HCT116 (cell line): ENCODE results near the gene CLIC5. TPM values are rescaled to one million over a fixed set of nuclear protein-coding genes. Genes with fewer than 3 reads are reported as not detected.

Experiments used
- ATAC-seq: fragments of 200-7000 bp; cut with Tn5 transposase; 2 replicates; pipeline ENCODE4 v1.9.1; 2020; ENCODE audit warnings: mild to moderate bottlenecking, moderate library complexity
- BruUV-seq: library from RNA; stranded (reverse); fragments of 400-500 nt; replicated peaks from 2 replicates; lab custom pipeline; 2021; lab: Mats Ljungman, UMichigan
- CTCF ChIA-PET: fragments of 300-600 bp; sonication (Branson Sonifier 250); formaldehyde crosslinking; loops from one replicate; lab custom pipeline; 2021; ENCODE audit warnings: antibody characterized with exemption; lab: Charles Lee
- POLR2A ChIA-PET: fragments of 300-600, 350-600 bp; sonication (Branson Sonifier 250); formaldehyde crosslinking; loops from one replicate; lab custom pipeline; 2021; ENCODE audit warnings: antibody characterized with exemption; lab: Charles Lee
- RAD21 ChIA-PET, 2 experiments: fragments of 300-600 bp; sonication (Branson Sonifier 250); formaldehyde crosslinking; loops; one replicate each; lab custom pipeline; 2023; ENCODE audit warnings: low total read pairs in 2 of 2; ENCODE audit not compliant: uncharacterized antibody in 2 of 2, unreplicated experiment in 2 of 2, low non-redundant PET in 1 of 2; lab: Charles Lee
- DNase-seq: peaks from one replicate; pipeline ENCODE4 v3.0.0-alpha.2; 2010; ENCODE audit warnings: low read depth, low spot score
- H2AFZ ChIP-seq: fragments of 200-600 bp; shearing (Covaris generic), sonication (generic); 2 replicates; pipeline ENCODE4 v1.6.1; 2017; ENCODE audit warnings: low read depth, mixed run types, mixed read lengths, antibody characterized with exemption, low read length; ENCODE audit not compliant: poor library complexity, severe bottlenecking
- H3K27ac ChIP-seq: 2 replicates; pipeline ENCODE4 v1.5.1; 2012; ENCODE audit warnings: low read depth, low read length
- H3K27me3 ChIP-seq: fragments of 200-600 bp; sonication (generic); 2 replicates; pipeline ENCODE4 v1.6.1; 2016; ENCODE audit warnings: mixed run types, low read length, mixed read lengths; ENCODE audit not compliant: insufficient read depth
- H3K36me3 ChIP-seq, 2 experiments: fragments of 200-500 bp in 1 of 2; fragments of 200-600 bp in 1 of 2; sonication (Bioruptor generic) in 1 of 2; sonication (generic) in 1 of 2; 2 replicates each; pipeline versions ENCODE4 v1.5.1 to v1.6.1; 2014 to 2016; ENCODE audit warnings: low read length in 2 of 2, inconsistent platforms in 1 of 2, mixed read lengths in 1 of 2, mixed run types in 1 of 2; ENCODE audit not compliant: insufficient read depth in 2 of 2, control insufficient read depth in 1 of 2
- H3K4me1 ChIP-seq, 2 experiments: fragments of 200-600 bp in 1 of 2; sonication (generic) in 1 of 2; 2 replicates each; pipeline versions ENCODE4 v1.5.1 to v1.6.1; 2012 to 2017; ENCODE audit warnings: low read length in 2 of 2, inconsistent platforms in 1 of 2, mild to moderate bottlenecking in 1 of 2, mixed read lengths in 1 of 2, mixed run types in 1 of 2, moderate library complexity in 1 of 2; ENCODE audit not compliant: insufficient read depth in 2 of 2, control insufficient read depth in 1 of 2
- H3K4me2 ChIP-seq: fragments of 200-600 bp; sonication (generic); 2 replicates; pipeline ENCODE4 v1.6.1; 2017; ENCODE audit warnings: mixed run types, low read length, mixed read lengths
- H3K4me3 ChIP-seq, 2 experiments: fragments of 200-600 bp in 1 of 2; sonication (generic) in 1 of 2; replicated peaks in 1 of 2; 2 replicates each; pipeline ENCODE4 v1.5.1; 2011 to 2016; ENCODE audit warnings: low read length in 2 of 2, control low read depth in 1 of 2, low read depth in 1 of 2, mild to moderate bottlenecking in 1 of 2, mixed read lengths in 1 of 2, mixed run types in 1 of 2
- H3K79me2 ChIP-seq: fragments of 200-600 bp; sonication (generic); 2 replicates; pipeline ENCODE4 v1.6.1; 2017; ENCODE audit warnings: mild to moderate bottlenecking, mixed run types, low read length, moderate library complexity, mixed read lengths; ENCODE audit not compliant: insufficient read depth
- H3K9ac ChIP-seq: fragments of 200-600 bp; sonication (generic); 2 replicates; pipeline ENCODE4 v1.6.1; 2016; ENCODE audit warnings: low read length, mixed read lengths
- H3K9me2 ChIP-seq: fragments of 200-600 bp; sonication (generic), shearing (Covaris generic); 2 replicates; pipeline ENCODE4 v1.6.1; 2017; ENCODE audit warnings: mixed run types, mild to moderate bottlenecking, moderate library complexity; ENCODE audit not compliant: insufficient read depth
- H3K9me3 ChIP-seq, 2 experiments: fragments of 200-500 bp in 1 of 2; fragments of 200-600 bp in 1 of 2; sonication (Bioruptor generic) in 1 of 2; sonication (generic) in 1 of 2; 2 replicates each; pipeline ENCODE4 v1.6.1; 2014 to 2017; ENCODE audit warnings: low read length in 2 of 2, mixed read lengths in 2 of 2, inconsistent platforms in 1 of 2, low read depth in 1 of 2, mild to moderate bottlenecking in 1 of 2, mixed run types in 1 of 2, moderate library complexity in 1 of 2; ENCODE audit not compliant: control insufficient read depth in 1 of 2, insufficient read depth in 1 of 2
- H4K20me1 ChIP-seq: fragments of 200-600 bp; sonication (generic), shearing (Covaris generic); 2 replicates; pipeline ENCODE4 v1.6.1; 2017; ENCODE audit warnings: mixed run types, mild to moderate bottlenecking, moderate library complexity; ENCODE audit not compliant: insufficient read depth
- CBX3 ChIP-seq: IDR thresholded peaks from 2 replicates; pipeline ENCODE4 v1.6.1; 2012; ENCODE audit warnings: low read depth
- CTCF ChIP-seq, 3 experiments: fragments of 200-600 bp in 1 of 3; sonication (generic) in 1 of 3; IDR thresholded peaks in 2 of 3; conservative IDR thresholded peaks in 1 of 3; 2 replicates each; pipeline ENCODE4 v1.5.1; 2012 to 2017; ENCODE audit warnings: low read depth in 2 of 3, low read length in 2 of 3, antibody characterized with exemption in 1 of 3, borderline replicate concordance in 1 of 3, control low read depth in 1 of 3, mild to moderate bottlenecking in 1 of 3, mixed read lengths in 1 of 3, mixed run types in 1 of 3, moderate library complexity in 1 of 3; ENCODE audit not compliant: insufficient read depth in 1 of 3
- FOSL1 ChIP-seq: IDR thresholded peaks from 2 replicates; pipeline ENCODE4 v1.6.1; 2012; ENCODE audit warnings: low read depth
- POLR2A ChIP-seq: IDR thresholded peaks from 2 replicates; pipeline ENCODE4 v1.7.0; 2011; ENCODE audit warnings: borderline replicate concordance; ENCODE audit not compliant: insufficient read depth, insufficient read length; ENCODE audit errors: extremely low read depth
- RAD21 ChIP-seq: IDR thresholded peaks from 2 replicates; pipeline ENCODE4 v1.6.1; 2012; ENCODE audit warnings: low read depth, mild to moderate bottlenecking
- SRF ChIP-seq: IDR thresholded peaks from 2 replicates; pipeline ENCODE4 v1.6.1; 2012; ENCODE audit warnings: low read depth
- ZFX ChIP-seq: fragments of 450-650 bp; IDR thresholded peaks from 2 replicates; pipeline ENCODE4 v1.6.1; 2017
- intact Hi-C: fragments of 100-400 bp; cut with micrococcal nuclease; formaldehyde crosslinking; loops from 2 replicates; pipeline ENCODE4 v1.10.0; 2022
- total RNA-seq: library from RNA; stranded (reverse); gene quantifications from one replicate; pipeline ENCODE4 v1.2.1, GENCODE V29; 2021; ENCODE audit not compliant: unreplicated experiment
- TF ChIP-seq, protein P1 (sequence below): IDR thresholded peaks from 2 replicates; pipeline ENCODE4 v1.6.1; 2012

Gene CLIC5
- total RNA-seq, 1 experiment from 2014 or later = 0.20 TPM

DNA sequence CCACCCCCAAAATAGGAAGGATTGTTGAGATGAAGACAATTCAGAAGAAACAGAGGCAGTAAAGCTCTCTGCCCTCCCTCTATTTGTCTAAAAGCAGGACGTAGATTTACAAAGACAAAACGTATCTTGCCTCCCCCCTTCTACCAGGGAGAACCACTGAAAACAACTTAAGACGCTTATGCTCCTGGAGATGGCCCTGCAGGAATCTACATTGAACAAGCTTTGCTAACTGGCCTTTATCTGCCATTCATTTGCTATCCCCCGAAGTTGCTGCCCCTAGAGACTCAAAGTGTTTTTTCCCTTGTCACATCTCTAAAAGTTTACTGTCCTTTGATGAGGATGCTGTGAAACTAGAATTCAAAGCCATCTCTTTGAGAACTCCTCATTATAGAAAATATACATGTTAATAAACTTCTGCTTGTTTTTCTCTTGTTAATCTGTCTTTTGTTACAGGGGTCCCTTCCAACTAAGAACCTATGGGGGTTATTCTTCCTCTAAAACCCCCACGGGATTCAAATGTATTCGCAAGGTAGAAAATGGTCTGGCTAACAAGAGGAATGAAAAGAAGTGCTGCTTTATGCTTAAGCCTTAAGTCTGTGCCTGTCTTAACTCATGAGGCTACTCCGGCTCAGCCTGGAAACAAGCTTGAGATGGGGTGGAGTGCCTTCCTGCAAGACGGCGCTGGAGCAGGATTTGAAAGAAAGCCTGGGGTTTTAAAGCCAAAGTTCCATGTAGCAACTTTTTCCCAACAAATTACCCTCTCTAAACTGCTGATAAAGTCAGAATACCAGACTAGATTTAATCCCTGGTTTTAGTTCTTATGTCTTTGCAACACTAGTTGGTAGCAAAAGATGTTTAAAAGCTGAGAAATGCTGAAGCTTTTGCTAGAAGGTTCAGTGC, 88.0 kb downstream of the CLIC5 start:
- no peaks in the 10 kb centered on the region for H4K20me1 ChIP-seq
- no peaks in the 10 kb centered on the region for H3K9me3 ChIP-seq
- intact Hi-C loops = no loop called here
- DNase-seq = no peak
- no peaks in the 10 kb centered on the region for H3K9me2 ChIP-seq
- POLR2A ChIA-PET = no interaction called here
- H3K4me1 ChIP-seq = peaks cover 0 to 4% of the 10 kb centered on the region in 2 experiments; a peak in 1 of 4 replicates
- TF ChIP-seq FOSL1 (no peak), CBX3 (no peak), RAD21 (no peak), CTCF (IDR thresholded peaks at IDR 0.05 in 2 of 3, conservative IDR thresholded peaks at IDR 0.05 in 1 of 3; ENCODE audit: borderline replicate concordance in 1 of 3, insufficient read depth in 1 of 3, low read depth in 2 of 3, low read length in 2 of 3) (no peak), SRF (no peak), POLR2A (no peak), ZFX (no peak)
- TF ChIP-seq, protein P1, sequence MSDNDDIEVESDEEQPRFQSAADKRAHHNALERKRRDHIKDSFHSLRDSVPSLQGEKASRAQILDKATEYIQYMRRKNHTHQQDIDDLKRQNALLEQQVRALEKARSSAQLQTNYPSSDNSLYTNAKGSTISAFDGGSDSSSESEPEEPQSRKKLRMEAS = no peak
- no peaks in the 10 kb centered on the region for H3K36me3 ChIP-seq
- BruUV-seq = no TSS peak
- no peaks in the 10 kb centered on the region for H3K27me3 ChIP-seq
- ATAC-seq = no peak
- no peak overlapping the region for H3K4me2 ChIP-seq
- H3K79me2 ChIP-seq = no peaks in the 10 kb centered on the region
- H2AFZ ChIP-seq = no peak overlapping the region
- CTCF ChIA-PET = interaction anchor here (0.8 kb wide), 2 partner anchors 163 to 1063 kb away, joined by 3 read pairs; no protein-coding TSS in a partner anchor
- RAD21 ChIA-PET = no interaction called here
- H3K27ac ChIP-seq = no peak overlapping the region
- no peak overlapping the region for H3K4me3 ChIP-seq
- H3K9ac ChIP-seq = no peak overlapping the region
